ENCODE data around the gene SLC25A22. TPM values are rescaled to one million over a fixed set of nuclear protein-coding genes. Genes with fewer than 3 reads are reported as not detected.
A peak's percentile ranks its signal among the peaks of the same experiment; 100 is the strongest.

SLC25A22 gene
- total RNA-seq, 1 donor from 2014 or later, result 64.5 TPM

DNA sequence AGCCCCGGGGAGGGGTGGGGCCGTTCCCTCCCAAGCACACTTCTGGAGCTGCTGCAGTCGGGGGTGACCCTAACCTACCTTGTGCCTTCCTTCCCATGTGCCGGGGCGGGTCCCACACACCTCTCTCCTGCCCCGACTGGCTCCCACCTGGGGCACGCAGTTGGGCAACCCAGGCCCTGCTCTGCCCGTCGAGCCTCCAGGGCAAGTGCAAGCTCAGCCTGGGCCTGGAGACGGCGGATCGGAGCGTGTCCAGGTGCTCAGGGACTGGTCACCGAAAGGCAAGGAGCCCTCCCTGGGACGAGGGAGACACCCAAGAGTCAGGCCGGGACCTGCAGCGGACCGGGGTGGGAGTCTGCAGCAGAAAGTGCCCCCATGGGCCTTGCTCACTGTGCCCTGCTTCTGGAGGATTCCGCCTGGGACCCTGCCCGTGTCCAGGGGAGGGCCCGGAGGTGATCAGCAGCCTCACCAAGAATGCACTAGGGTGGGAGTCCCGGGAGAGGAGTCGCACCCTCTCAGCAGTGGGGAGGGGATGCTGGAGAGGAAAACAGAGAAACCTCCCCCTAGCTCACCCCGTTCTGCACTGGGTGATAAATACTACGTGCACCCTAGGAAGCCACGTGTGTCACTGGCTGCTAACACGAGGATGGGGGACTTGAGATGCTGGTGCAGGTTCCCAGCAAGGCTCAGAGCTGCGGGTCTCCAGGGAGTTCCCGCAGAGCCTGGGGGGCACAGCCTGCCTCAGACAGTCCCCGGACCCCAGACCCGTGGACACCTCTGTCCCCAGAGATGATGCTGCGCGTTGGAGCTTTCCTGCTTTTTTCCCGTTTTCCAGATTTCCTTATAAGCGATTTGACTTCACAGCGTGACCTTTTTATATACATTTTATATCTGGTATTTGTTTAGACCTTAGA, 15.6 kb downstream of the SLC25A22 start:
- Mint-ChIP-seq H3K27ac (no peak overlapping the region), H3K4me3 (ENCODE audit: low read depth) (no peak overlapping the region), H3K36me3 (ENCODE audit: low read depth) (peaks cover 21% of the 10 kb centered on the region), H3K4me1 (ENCODE audit: low read depth) (peaks cover 9% of the 10 kb centered on the region), H3K27me3 (ENCODE audit: low read depth) (no peaks in the 10 kb centered on the region), H3K9me3 (no peaks in the 10 kb centered on the region)
- no peak for DNase-seq (ENCODE audit: low spot score)
- intact Hi-C loops (cut with micrococcal nuclease), result no loop called here

DNA sequence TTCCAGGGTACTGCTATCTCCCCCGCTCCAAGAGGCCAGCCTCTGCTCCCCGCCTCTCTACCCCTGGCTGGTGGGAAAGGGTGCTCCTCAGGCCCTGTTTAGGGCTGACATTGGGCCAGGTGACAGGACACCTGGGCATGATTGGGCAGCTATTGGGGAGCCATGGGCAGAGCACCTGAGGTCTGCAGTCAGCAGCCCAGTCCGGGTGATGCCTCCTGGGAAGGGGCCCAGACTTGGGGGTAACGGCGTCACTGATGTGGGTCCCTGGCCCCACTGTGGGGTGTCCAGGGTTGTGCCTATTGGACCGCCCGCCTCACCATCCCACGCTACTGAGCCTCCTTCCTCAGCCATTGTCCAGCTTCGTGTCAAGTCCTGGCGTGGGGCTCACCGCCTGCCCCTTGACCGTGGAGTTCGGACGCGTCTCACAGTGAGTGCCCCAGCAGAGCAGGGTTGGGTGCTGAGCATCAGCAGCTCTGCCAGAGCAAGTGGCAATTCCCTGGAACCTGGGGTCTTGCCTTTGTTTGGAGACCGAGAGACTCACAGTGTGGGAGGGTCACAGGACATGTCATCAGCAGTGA, 18.0 kb downstream of the SLC25A22 start:
- H3K4me3 Mint-ChIP-seq (ENCODE audit: low read depth), result no peak overlapping the region
- H3K27me3 Mint-ChIP-seq (ENCODE audit: low read depth), result no peaks in the 10 kb centered on the region
- H3K27ac Mint-ChIP-seq, result no peak overlapping the region
- peaks cover 29% of the 10 kb centered on the region for H3K36me3 Mint-ChIP-seq (ENCODE audit: low read depth)
- intact Hi-C loops (cut with micrococcal nuclease), result no loop called here
- no peaks in the 10 kb centered on the region for H3K9me3 Mint-ChIP-seq
- peaks cover 19% of the 10 kb centered on the region for H3K4me1 Mint-ChIP-seq (ENCODE audit: low read depth)
- DNase-seq (ENCODE audit: low spot score), result no peak

DNA sequence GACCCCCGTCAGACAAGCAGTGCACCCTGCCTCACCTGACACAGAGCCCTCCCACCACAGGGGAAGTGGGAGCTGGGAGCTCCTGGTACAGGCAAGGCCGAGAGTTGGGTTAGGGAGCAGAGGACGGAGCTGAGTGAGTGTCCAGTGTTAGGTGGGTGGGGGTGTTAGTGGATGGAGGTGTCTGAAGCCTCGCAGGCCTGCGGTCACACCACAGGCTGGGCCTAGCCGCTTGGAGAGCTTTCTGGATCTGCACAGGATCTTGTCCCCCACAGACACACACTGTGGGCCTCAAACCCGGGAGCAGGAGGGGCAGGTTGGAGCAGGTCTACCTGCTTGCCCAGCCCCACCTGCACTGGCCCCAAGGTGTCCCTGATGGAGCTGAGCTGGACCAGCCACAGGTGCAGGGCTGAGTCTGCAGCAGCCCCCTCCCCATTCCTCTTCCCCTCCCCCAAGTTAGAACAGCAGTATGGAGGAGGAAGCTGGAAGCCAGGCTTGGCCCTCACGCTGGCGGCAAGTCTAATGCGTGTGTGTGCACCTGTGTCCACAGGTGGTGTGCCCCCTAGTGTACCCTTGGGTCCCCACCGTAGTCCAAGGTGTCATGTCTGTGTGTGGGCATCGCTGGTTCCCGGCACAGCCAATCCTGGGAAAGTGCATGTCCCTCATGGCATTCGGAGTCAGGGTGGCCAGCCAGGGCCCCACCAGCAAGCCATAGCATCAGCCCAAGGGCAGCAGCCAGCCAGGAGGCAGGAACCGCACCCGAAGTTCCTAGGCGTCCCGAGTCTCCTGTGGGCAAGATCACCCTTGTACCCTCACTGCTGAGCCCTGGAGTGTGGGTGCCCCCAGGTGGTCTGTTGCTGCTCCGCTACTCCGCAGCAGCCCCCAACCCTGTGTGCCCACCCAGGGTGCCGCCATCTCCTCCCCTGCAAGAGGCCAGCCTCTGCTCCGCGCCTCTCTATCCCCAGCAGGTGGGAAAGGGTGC, 18.8 kb downstream of the SLC25A22 start:
- no peaks in the 10 kb centered on the region for H3K9me3 Mint-ChIP-seq
- DNase-seq (ENCODE audit: low spot score), result no peak
- intact Hi-C loops (cut with micrococcal nuclease), result no loop called here
- H3K27me3 Mint-ChIP-seq (ENCODE audit: low read depth), result no peaks in the 10 kb centered on the region
- H3K27ac Mint-ChIP-seq, result no peak overlapping the region
- peaks cover 19% of the 10 kb centered on the region for H3K4me1 Mint-ChIP-seq (ENCODE audit: low read depth)
- peak overlapping the region; percentile 45 for H3K4me3 Mint-ChIP-seq (ENCODE audit: low read depth)
- peaks cover 31% of the 10 kb centered on the region for H3K36me3 Mint-ChIP-seq (ENCODE audit: low read depth)

DNA sequence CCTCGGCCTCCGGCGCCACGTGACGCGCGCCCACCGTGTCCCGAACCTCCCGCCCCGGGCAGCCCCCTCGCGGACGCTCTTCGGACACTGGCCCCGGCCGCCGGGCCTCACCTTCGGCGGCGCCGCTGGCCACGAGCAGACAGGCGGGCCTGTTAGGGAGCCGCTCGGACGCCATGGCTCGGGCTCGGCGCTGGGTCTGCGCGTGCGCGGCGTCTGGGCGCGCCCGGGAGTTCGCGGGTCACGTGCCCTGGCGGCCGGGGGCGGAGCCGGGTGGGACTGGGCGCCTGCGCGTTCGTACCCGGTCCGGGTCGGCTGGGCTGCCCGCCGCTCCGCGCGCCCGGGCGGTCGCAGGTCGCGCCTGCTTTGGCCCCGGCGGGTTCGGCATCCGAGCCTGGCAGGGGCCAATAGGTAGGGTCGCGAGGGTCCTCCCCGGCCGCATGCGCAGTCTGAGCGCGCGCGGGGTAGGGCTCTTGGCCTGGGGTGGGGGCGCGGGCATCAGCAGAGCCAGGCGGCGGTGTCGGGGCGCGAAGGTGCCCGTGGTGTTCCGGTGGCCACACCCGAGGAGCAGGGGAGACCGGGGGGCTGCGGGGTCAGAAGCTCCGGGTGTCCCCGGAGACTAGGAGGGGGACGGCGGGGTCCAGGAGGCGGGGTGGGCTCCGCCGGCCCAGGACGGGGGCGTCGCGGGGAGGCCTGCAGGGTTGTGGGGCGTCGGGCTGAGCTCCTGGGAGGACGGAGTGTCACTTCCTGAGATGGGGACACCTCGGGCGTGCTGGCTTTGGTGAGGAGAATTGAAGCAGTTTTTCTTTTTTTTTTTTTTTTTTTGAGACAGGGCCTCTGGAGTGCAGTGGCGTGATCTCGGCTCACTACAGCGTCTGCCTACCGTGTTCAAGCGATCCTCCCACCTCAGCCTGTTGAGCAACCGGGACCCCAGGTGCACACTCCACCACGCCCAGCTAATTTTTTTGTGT, 20.5 kb downstream of the SLC25A22 start, which contains the start of gene GATD1:
Gene GATD1 (minus strand): TSS at position 200 of the 968 bp plus-strand sequence. CDS start 25 bp downstream, at position 175.
- H3K4me3 Mint-ChIP-seq (ENCODE audit: low read depth), result peak within 1 kb of the TSS; percentile 88
- peaks cover 27% of the 10 kb centered on the region for H3K36me3 Mint-ChIP-seq (ENCODE audit: low read depth)
- peak within 1 kb of the TSS; percentile 81 for H3K27ac Mint-ChIP-seq
- no peaks in the 10 kb centered on the region for H3K9me3 Mint-ChIP-seq
- DNase-seq (ENCODE audit: low spot score), result peak; percentile 93
- no peaks in the 10 kb centered on the region for H3K27me3 Mint-ChIP-seq (ENCODE audit: low read depth)
- peaks cover 19% of the 10 kb centered on the region for H3K4me1 Mint-ChIP-seq (ENCODE audit: low read depth)
- intact Hi-C loops (cut with micrococcal nuclease), result loop anchor here (1.0 to 2.0 kb wide), 3 partner anchors 19 to 82 kb away; partner anchors contain the start of genes DEAF1, TALDO1 and TMEM80

DNA sequence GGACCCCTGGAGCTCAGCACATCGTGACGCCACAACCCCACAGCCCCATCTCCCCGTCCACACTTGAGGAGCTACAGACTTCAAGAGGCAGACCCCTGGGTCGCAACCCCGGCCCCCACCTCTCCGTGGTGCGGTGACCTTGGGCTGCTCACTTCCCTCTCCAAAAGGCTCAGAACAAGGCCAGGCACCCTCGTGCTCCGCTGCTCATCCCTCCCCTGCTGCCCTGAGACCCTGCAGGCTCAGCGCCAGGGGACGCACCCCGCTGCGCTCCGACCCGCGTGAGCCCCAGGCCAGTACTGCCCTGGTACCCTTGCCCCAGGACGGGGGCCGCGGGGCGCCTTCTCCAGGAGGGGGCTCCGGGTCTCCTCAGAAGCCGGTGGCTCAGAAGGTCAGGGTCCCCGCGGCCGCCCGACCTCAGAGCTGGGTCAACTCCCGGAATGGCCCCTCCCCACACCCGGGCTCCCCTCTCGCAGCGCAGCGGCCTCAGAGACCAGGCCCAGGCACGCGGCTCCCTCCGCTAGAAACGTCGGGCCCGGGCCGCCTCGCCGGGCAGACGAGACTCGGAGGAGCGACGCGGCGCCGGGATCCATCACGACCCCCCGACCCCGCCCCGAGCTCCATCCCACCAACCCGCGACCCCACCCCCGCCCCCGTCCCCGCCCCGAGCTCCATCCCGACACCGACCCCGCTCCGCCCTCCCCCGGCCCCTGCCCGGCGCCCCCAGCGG, 21.4 kb downstream of the SLC25A22 start:
- Mint-ChIP-seq H3K4me3 (ENCODE audit: low read depth) (peak overlapping the region; percentile 88), H3K36me3 (ENCODE audit: low read depth) (peaks cover 27% of the 10 kb centered on the region), H3K9me3 (no peaks in the 10 kb centered on the region), H3K4me1 (ENCODE audit: low read depth) (peaks cover 19% of the 10 kb centered on the region), H3K27me3 (ENCODE audit: low read depth) (no peaks in the 10 kb centered on the region), H3K27ac (peak overlapping the region; percentile 81)
- intact Hi-C loops (cut with micrococcal nuclease), result loop anchor here (1.0 to 2.0 kb wide), 3 partner anchors 20 to 81 kb away; partner anchors contain the start of genes DEAF1, TALDO1 and TMEM80
- no peak for DNase-seq (ENCODE audit: low spot score)

DNA sequence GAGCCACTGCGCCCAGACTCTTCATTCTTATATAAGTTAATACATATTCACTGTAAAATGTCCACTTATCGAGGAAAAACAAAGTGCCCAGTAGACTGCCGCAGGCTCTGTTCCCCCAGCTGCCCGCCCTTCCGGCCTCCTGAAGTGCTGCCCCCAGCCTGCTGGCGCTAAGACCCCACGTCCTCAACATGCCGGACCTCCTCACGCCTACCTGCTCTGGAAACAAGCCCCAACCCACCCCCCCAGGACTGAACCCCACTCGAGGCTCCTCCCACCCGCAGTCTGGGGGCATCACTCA, 21.9 kb downstream of the SLC25A22 start:
- intact Hi-C loops (cut with micrococcal nuclease), result loop anchor here (2.0 kb wide), 1 partner anchor 29 kb away; the partner anchor contains the start of gene TALDO1

DNA sequence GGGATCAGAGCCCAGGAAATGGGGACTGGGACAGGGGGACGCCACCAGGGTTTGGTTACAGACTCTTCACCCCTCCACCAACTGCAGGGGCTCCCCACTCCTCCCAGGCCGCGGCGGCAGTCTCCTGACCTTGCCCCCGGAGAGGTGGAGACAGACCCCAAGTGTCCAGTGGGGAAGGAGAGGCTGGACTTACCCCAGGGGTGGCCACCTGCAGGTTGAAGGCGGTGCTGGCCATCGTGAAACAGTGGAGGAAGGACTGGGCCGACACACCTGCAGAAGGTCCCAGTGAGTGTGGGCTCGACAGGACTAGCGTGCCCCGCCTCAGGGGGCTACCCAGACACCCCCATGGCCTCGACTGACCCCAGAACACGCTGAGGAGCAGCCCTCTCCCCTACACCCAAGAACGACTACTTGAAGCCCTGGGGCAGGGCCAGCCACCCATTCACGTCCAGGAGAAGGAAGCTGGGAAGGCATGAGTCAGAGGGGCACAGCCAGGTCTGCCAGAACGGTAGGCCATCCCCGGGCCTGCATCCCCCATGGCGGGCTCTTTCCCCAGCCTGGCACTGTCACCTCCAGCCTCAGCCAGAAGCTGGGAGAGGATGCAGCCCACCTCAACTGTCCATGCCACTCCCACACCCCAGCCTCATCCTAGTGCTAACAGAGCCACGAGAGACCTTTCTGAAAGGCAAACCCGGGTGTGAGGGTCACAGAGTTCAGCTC, 23.0 kb downstream of the SLC25A22 start:
- Mint-ChIP-seq H3K9me3 (no peaks in the 10 kb centered on the region), H3K27me3 (ENCODE audit: low read depth) (no peaks in the 10 kb centered on the region), H3K4me1 (ENCODE audit: low read depth) (peaks cover 13% of the 10 kb centered on the region), H3K4me3 (ENCODE audit: low read depth) (peak overlapping the region; percentile 67), H3K36me3 (ENCODE audit: low read depth) (peaks cover 28% of the 10 kb centered on the region), H3K27ac (no peak overlapping the region)
- DNase-seq (ENCODE audit: low spot score), result no peak
- intact Hi-C loops (cut with micrococcal nuclease), result no loop called here

More for the DNA sequence above, 21.9 kb downstream of the SLC25A22 start:
- Mint-ChIP-seq H3K9me3 (no peaks in the 10 kb centered on the region), H3K36me3 (ENCODE audit: low read depth) (peaks cover 27% of the 10 kb centered on the region), H3K4me3 (ENCODE audit: low read depth) (peak overlapping the region; percentile 88), H3K4me1 (ENCODE audit: low read depth) (peaks cover 19% of the 10 kb centered on the region), H3K27me3 (ENCODE audit: low read depth) (no peaks in the 10 kb centered on the region), H3K27ac (peak overlapping the region; percentile 81)
- DNase-seq (ENCODE audit: low spot score), result no peak

DNA sequence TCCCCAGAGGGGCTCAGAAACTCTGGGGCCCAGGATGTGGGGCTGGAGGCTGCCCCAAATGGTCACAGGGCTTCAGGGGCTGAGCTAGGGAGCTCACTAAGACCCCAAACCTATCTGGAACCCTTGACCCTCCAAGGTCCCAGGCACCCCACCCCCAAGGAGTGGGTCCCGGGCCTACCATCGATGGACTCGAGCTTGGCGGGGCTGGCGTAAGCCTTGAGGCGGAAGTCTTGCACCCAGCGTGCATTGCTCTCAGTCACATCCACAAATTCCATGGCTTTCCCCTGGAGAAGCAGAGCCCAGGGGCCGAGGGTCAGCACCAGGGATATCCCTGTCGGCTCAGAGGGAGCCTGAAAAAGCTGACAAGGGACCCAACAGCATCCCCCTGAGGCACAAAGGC, 24.3 kb downstream of the SLC25A22 start:
- Mint-ChIP-seq H3K4me1 (ENCODE audit: low read depth) (peaks cover 10% of the 10 kb centered on the region), H3K27ac (no peak overlapping the region), H3K36me3 (ENCODE audit: low read depth) (peaks cover 27% of the 10 kb centered on the region), H3K9me3 (no peaks in the 10 kb centered on the region), H3K4me3 (ENCODE audit: low read depth) (no peak overlapping the region), H3K27me3 (ENCODE audit: low read depth) (no peaks in the 10 kb centered on the region)
- no peak for DNase-seq (ENCODE audit: low spot score)
- intact Hi-C loops (cut with micrococcal nuclease), result no loop called here

DNA sequence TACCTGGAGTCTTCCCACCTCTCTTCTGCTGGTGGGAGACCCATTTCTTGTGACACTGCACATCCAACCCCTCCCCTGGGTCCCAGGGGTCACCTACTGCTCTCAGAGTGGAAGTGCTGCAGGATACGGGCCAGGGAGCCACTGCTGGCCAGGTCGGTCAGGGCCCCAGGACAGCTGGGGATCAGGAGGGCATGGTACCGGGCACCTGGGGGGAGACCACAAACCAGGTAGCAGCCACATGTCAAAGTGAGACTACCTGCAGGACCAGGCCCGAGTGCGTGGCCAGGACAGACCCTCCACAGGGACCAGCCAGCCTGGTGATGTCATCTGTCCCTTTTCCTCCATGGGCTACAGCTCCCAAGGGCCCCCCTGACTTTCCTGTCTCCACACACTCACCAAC, 24.7 kb downstream of the SLC25A22 start:
- intact Hi-C loops (cut with micrococcal nuclease), result no loop called here
- Mint-ChIP-seq H3K27me3 (ENCODE audit: low read depth) (no peaks in the 10 kb centered on the region), H3K27ac (no peak overlapping the region), H3K4me3 (ENCODE audit: low read depth) (no peak overlapping the region), H3K9me3 (no peaks in the 10 kb centered on the region), H3K4me1 (ENCODE audit: low read depth) (peaks cover 10% of the 10 kb centered on the region), H3K36me3 (ENCODE audit: low read depth) (peaks cover 26% of the 10 kb centered on the region)
- no peak for DNase-seq (ENCODE audit: low spot score)

DNA sequence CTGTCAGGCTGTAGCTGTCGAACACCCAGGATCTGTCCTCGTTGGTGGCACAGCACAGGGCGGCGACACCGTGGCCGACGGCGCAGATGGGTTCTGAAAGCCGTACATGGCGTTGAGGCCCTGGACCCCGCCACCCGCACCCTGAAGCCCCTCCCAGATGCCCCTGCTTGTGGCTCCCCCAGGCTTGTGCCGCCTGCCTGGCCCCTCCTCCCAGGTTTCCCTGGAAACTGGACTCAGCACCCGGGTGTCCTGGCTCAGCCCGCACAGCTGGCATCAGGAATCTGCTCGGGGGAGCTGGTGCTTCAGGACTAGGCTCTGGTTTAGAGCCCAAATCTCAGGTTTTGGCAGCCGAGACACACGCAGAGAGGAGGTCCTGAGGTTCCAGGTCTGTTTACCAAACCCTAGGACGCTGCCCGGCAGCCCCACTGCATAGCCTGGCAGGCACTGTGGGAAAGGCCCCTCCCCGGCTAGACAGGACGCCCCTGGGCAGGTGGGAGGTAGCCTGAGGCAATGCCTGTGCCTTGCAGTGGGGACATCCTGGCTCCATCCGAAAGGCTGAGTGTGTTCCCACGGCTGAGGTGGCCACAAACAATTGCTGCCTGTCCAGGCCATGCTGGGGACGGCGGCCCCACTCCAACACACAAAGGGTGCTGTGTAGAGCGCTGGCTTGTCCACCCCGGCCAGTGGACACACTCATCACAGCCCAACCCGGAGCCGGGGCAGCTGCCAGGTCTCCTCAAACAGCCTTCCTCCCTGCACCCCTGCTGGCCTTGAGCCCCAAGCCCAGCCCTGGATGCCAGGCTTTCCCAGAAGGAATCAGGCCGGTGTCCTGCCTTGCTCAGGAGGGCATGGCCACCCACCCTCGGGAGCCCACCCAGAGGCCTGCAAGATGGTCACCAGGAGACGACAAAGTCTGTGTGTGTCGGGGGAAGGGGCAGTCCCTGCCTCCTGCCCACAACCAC, 25.4 kb downstream of the SLC25A22 start:
- no peak overlapping the region for H3K27ac Mint-ChIP-seq
- DNase-seq (ENCODE audit: low spot score), result no peak
- peaks cover 26% of the 10 kb centered on the region for H3K36me3 Mint-ChIP-seq (ENCODE audit: low read depth)
- peaks cover 10% of the 10 kb centered on the region for H3K4me1 Mint-ChIP-seq (ENCODE audit: low read depth)
- intact Hi-C loops (cut with micrococcal nuclease), result no loop called here
- no peak overlapping the region for H3K4me3 Mint-ChIP-seq (ENCODE audit: low read depth)
- H3K9me3 Mint-ChIP-seq, result no peaks in the 10 kb centered on the region
- no peaks in the 10 kb centered on the region for H3K27me3 Mint-ChIP-seq (ENCODE audit: low read depth)

All from activated T-helper 2 cell treated with anti-CD3 and anti-CD28 coated beads, Interferon-gamma antibody, Interleukin-2, Interleukin-4, amounts not matched to agents 10 μg/mL and 5 μg/mL and 100 μg/mL, durations not matched to agents 14 hours and 24 hours and 36 hours (primary cell).